Mesendoderm (in vitro differentiated cells): ENCODE measurements around the gene DNAJA2.

Experiments
- DNase-seq: peaks from one replicate; pipeline ENCODE4 v3.0.0; 2013
- H2AK5ac ChIP-seq: 2 replicates; pipeline ENCODE4 v1.6.1; 2013; ENCODE audit warnings: low read length, inconsistent platforms
- H2BK120ac ChIP-seq: 2 replicates; pipeline ENCODE4 v1.6.1; 2013; ENCODE audit warnings: low read depth, mild to moderate bottlenecking, low read length, moderate library complexity, mixed read lengths
- H2BK15ac ChIP-seq: replicated peaks from 2 replicates; pipeline ENCODE4 v1.6.1; 2013; ENCODE audit warnings: low read depth, mild to moderate bottlenecking, moderate library complexity
- H2BK5ac ChIP-seq: 2 replicates; pipeline ENCODE4 v1.6.1; 2013; ENCODE audit warnings: low read length, inconsistent platforms
- H3K18ac ChIP-seq: 2 replicates; pipeline ENCODE4 v1.6.1; 2013; ENCODE audit warnings: mild to moderate bottlenecking, low read length, mixed read lengths
- H3K23ac ChIP-seq: one replicate; pipeline ENCODE4 v1.6.1; 2013; ENCODE audit warnings: low read length
- H3K27ac ChIP-seq: 2 replicates; pipeline ENCODE4 v1.5.1; 2013; ENCODE audit warnings: low read depth, mild to moderate bottlenecking, inconsistent platforms, low read length, moderate library complexity
- H3K27me3 ChIP-seq: 2 replicates; pipeline ENCODE4 v1.6.1; 2013; ENCODE audit warnings: low read length, control low read depth, mild to moderate bottlenecking, inconsistent platforms; ENCODE audit not compliant: insufficient read depth, poor library complexity
- H3K36me3 ChIP-seq: 2 replicates; pipeline ENCODE4 v1.6.1; 2013; ENCODE audit warnings: low read length, inconsistent platforms; ENCODE audit not compliant: control insufficient read depth, insufficient read depth
- H3K4ac ChIP-seq: one replicate; pipeline ENCODE4 v1.6.1; 2013; ENCODE audit warnings: low read depth, mild to moderate bottlenecking, low read length, moderate library complexity
- H3K4me1 ChIP-seq: 2 replicates; pipeline ENCODE4 v1.6.1; 2013; ENCODE audit warnings: low read depth, low read length, inconsistent platforms; ENCODE audit not compliant: control insufficient read depth
- H3K4me2 ChIP-seq: 2 replicates; pipeline ENCODE4 v1.6.1; 2013; ENCODE audit warnings: low read length
- H3K4me3 ChIP-seq: 2 replicates; pipeline ENCODE4 v1.5.1; 2013; ENCODE audit warnings: mild to moderate bottlenecking, low read length
- H3K56ac ChIP-seq: one replicate; pipeline ENCODE4 v1.6.1; 2013; ENCODE audit warnings: low read length
- H3K79me1 ChIP-seq: 2 replicates; pipeline ENCODE4 v1.6.1; 2013; ENCODE audit warnings: low read length, inconsistent platforms
- H3K79me2 ChIP-seq: 2 replicates; pipeline ENCODE4 v1.6.1; 2013; ENCODE audit warnings: mild to moderate bottlenecking, low read length; ENCODE audit not compliant: control insufficient read depth, insufficient read depth
- H3K9ac ChIP-seq: 2 replicates; pipeline ENCODE4 v1.6.1; 2013; ENCODE audit warnings: low read length, inconsistent platforms
- H4K5ac ChIP-seq: one replicate; pipeline ENCODE4 v1.6.1; 2013; ENCODE audit warnings: low read length
- H4K8ac ChIP-seq: one replicate; pipeline ENCODE4 v1.6.1; 2013; ENCODE audit warnings: low read depth, mild to moderate bottlenecking, control low read depth, low read length, moderate library complexity
- WGBS: extraction: QIAGEN DNeasy Blood & Tissue Kit; methylation state at CpG from one replicate; pipeline ENCODE4 v1.1.7; 2013; ENCODE audit warnings: low lambda C conversion rate, missing lambda C conversion rate; ENCODE audit not compliant: insufficient coverage; ENCODE audit errors: extremely low coverage; 5-methylcytosine and 5-hydroxymethylcytosine counted together

Gene DNAJA2

GRCh38 chr16:46918905-46919792 lies 54.3 kb downstream of the DNAJA2 start:
- Histone ChIP-seq H3K4me2 (no peak overlapping the region), H4K5ac (no peak overlapping the region), H3K18ac (no peak overlapping the region), H2BK120ac (no peak overlapping the region), H3K56ac (no peak overlapping the region), H2BK5ac (no peak overlapping the region), H3K36me3 (peaks cover 28% of the 10 kb centered on the region), H3K27me3 (no peaks in the 10 kb centered on the region), H2AK5ac (no peak overlapping the region), H3K4me3 (no peak overlapping the region), H3K9ac (no peak overlapping the region), H2BK15ac (no peak overlapping the region), H3K23ac (no peak overlapping the region), H3K4ac (no peak overlapping the region), H3K27ac (no peak overlapping the region), H4K8ac (no peak overlapping the region), H3K79me1 (no peaks in the 10 kb centered on the region), H3K4me1 (no peaks in the 10 kb centered on the region), H3K79me2 (no peaks in the 10 kb centered on the region)
- no CpG with 5 or more reads among the region's 21 CpGs for WGBS
- DNase-seq = no peak

DNA sequence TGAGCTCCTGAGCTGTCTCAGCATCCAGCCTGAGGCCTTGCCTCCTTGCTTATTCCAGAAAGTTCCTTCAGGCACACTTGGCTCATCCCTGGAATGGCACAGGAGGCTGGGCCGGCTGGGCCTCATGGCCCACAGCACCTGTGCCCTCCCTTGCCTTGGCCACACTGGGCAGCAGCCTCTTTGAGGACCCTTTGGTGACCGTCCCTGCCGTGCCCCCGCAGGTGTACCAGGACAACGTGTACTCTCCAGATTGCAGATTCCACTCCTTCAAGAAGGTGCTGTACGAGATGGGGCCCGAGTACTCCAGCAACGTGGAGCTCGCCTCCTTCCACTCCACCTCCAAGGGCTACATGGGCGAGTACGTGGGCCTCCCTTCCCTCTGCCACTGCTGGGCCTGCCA lies 55.1 kb downstream of the DNAJA2 start:
- H2BK15ac ChIP-seq = no peak overlapping the region
- H4K8ac ChIP-seq = no peak overlapping the region
- H3K4me1 ChIP-seq = no peaks in the 10 kb centered on the region
- no peak overlapping the region for H4K5ac ChIP-seq
- no peak overlapping the region for H2BK120ac ChIP-seq
- H3K79me1 ChIP-seq = no peaks in the 10 kb centered on the region
- no peak overlapping the region for H3K23ac ChIP-seq
- H2BK5ac ChIP-seq = no peak overlapping the region
- H3K4me3 ChIP-seq = no peak overlapping the region
- H3K79me2 ChIP-seq = no peaks in the 10 kb centered on the region
- no CpG with 5 or more reads among the region's 11 CpGs for WGBS
- H3K4me2 ChIP-seq = no peak overlapping the region
- H3K56ac ChIP-seq = no peak overlapping the region
- no peak overlapping the region for H3K18ac ChIP-seq
- H3K27me3 ChIP-seq = no peaks in the 10 kb centered on the region
- no peak overlapping the region for H3K9ac ChIP-seq
- H2AK5ac ChIP-seq = no peak overlapping the region
- H3K36me3 ChIP-seq = peaks cover 25% of the 10 kb centered on the region
- no peak overlapping the region for H3K4ac ChIP-seq
- no peak for DNase-seq
- H3K27ac ChIP-seq = no peak overlapping the region

- DNase-seq = peak; percentile 67
- no peak overlapping the region for H2BK120ac ChIP-seq
- H3K36me3 ChIP-seq = peaks cover 24% of the 10 kb centered on the region
- no peak overlapping the region for H2BK5ac ChIP-seq
- no peak overlapping the region for H3K4me3 ChIP-seq
- no peak overlapping the region for H3K56ac ChIP-seq
- no peak overlapping the region for H3K23ac ChIP-seq
- no peak overlapping the region for H3K4me2 ChIP-seq
- WGBS = no CpG with 5 or more reads among the region's 3 CpGs
- H3K27me3 ChIP-seq = no peaks in the 10 kb centered on the region
- H3K9ac ChIP-seq = no peak overlapping the region
- no peak overlapping the region for H3K4ac ChIP-seq
- H3K79me1 ChIP-seq = no peaks in the 10 kb centered on the region
- no peaks in the 10 kb centered on the region for H3K4me1 ChIP-seq
- H2AK5ac ChIP-seq = no peak overlapping the region
- H4K5ac ChIP-seq = no peak overlapping the region
- no peak overlapping the region for H2BK15ac ChIP-seq
- no peak overlapping the region for H3K18ac ChIP-seq
- H3K79me2 ChIP-seq = no peaks in the 10 kb centered on the region
- H4K8ac ChIP-seq = no peak overlapping the region
- no peak overlapping the region for H3K27ac ChIP-seq
These were observed 56.5 kb downstream of the DNAJA2 start for GRCh38 chr16:46916980-46917379.

GRCh38 chr16:46915483-46916025 lies 57.9 kb downstream of the DNAJA2 start:
- Histone ChIP-seq H3K18ac (no peak overlapping the region), H3K79me1 (no peaks in the 10 kb centered on the region), H3K4ac (no peak overlapping the region), H3K4me2 (no peak overlapping the region), H3K79me2 (no peaks in the 10 kb centered on the region), H2BK120ac (no peak overlapping the region), H3K36me3 (peaks cover 24% of the 10 kb centered on the region), H3K27me3 (no peaks in the 10 kb centered on the region), H3K27ac (no peak overlapping the region), H3K23ac (no peak overlapping the region), H2AK5ac (no peak overlapping the region), H4K5ac (no peak overlapping the region), H3K56ac (no peak overlapping the region), H3K9ac (no peak overlapping the region), H2BK15ac (no peak overlapping the region), H3K4me3 (no peak overlapping the region), H4K8ac (no peak overlapping the region), H2BK5ac (no peak overlapping the region), H3K4me1 (no peaks in the 10 kb centered on the region)
- WGBS = 100% methylated on average over 1 of the region's 2 CpGs
- no peak for DNase-seq

GRCh38 chr16:46914556-46915201 lies 58.8 kb downstream of the DNAJA2 start:
- Histone ChIP-seq H3K9ac (no peak overlapping the region), H3K4me3 (no peak overlapping the region), H3K23ac (no peak overlapping the region), H3K36me3 (peaks cover 22% of the 10 kb centered on the region), H2BK120ac (no peak overlapping the region), H3K4me1 (no peaks in the 10 kb centered on the region), H3K4me2 (no peak overlapping the region), H4K8ac (no peak overlapping the region), H3K18ac (no peak overlapping the region), H4K5ac (no peak overlapping the region), H3K27me3 (no peaks in the 10 kb centered on the region), H2BK15ac (no peak overlapping the region), H3K79me1 (no peaks in the 10 kb centered on the region), H3K4ac (no peak overlapping the region), H2AK5ac (no peak overlapping the region), H3K79me2 (no peaks in the 10 kb centered on the region), H3K56ac (no peak overlapping the region), H2BK5ac (no peak overlapping the region), H3K27ac (no peak overlapping the region)
- no CpG with 5 or more reads among the region's 11 CpGs for WGBS
- no peak for DNase-seq
